Vagina (tissue), 2 donors: ENCODE measurements around the gene OR10J1. TPM values are rescaled to one million over a fixed set of nuclear protein-coding genes. Genes with fewer than 3 reads are reported as not detected.

ENCODE experiments used
- DNase-seq, 2 donors: peaks; one replicate each; pipeline ENCODE4 v3.0.0-alpha.2; 2017; ENCODE audit errors: extremely low spot score in 2 of 2
- H3K27ac ChIP-seq: fragments of 200-600 bp; sonication (generic); one replicate; pipeline ENCODE4 v1.5.1; 2019
- H3K27me3 ChIP-seq: fragments of 200-600 bp; sonication (generic); one replicate; pipeline ENCODE4 v1.5.1; 2019
- H3K36me3 ChIP-seq, 2 donors: fragments of 200-600 bp; sonication (generic); one replicate each; pipeline ENCODE4 v1.5.1; 2017 to 2019
- H3K4me1 ChIP-seq: fragments of 200-600 bp; sonication (generic); one replicate; pipeline ENCODE4 v1.5.1; 2019
- H3K4me3 ChIP-seq, 2 donors: fragments of 200-600 bp; sonication (generic); 1 replicate in 1 of 2; 2 replicates in 1 of 2; pipeline ENCODE4 v1.5.1; 2016 to 2019
- H3K9me3 ChIP-seq: fragments of 200-600 bp; sonication (generic); one replicate; pipeline ENCODE4 v1.5.1; 2019
- POLR2A ChIP-seq, 2 donors: fragments of 450-650 bp; IDR thresholded peaks; one replicate each; pipeline ENCODE4 v1.6.1; 2017; ENCODE audit warnings: antibody characterized with exemption in 2 of 2, mild to moderate bottlenecking in 2 of 2, moderate library complexity in 2 of 2
- POLR2AphosphoS5 ChIP-seq, 2 donors: sonication (generic); formaldehyde crosslinking; IDR thresholded peaks; one replicate each; pipeline ENCODE4 v1.9.0; 2017; ENCODE audit warnings: antibody characterized with exemption in 2 of 2, mild to moderate bottlenecking in 2 of 2, low read depth in 1 of 2; ENCODE audit not compliant: insufficient read depth in 1 of 2
- intact Hi-C: fragments of 100-400 bp; cut with DNase I; formaldehyde crosslinking; loops from one replicate; pipeline ENCODE4 v1.15.1; 2023
- total RNA-seq: library from RNA; depleted of rRNA; stranded (reverse); fragments of >200 nt; gene quantifications from one replicate; pipeline ENCODE4 v1.2.3, GENCODE V29; 2016
- TF ChIP-seq, protein P1 (sequence below), 3 experiments: fragments of 450-650 bp in 2 of 3; fragments of 200-600 bp in 1 of 3; sonication (generic) in 1 of 3; IDR thresholded peaks; one replicate each; pipeline ENCODE4 v1.5.1; 2017 to 2019; ENCODE audit warnings: antibody characterized with exemption in 3 of 3, mild to moderate bottlenecking in 2 of 3, moderate library complexity in 2 of 3

The OR10J1 gene
- total RNA-seq, 1 donor from 2014 or later = not detected

GRCh38 chr1:159429074-159429861 lies 10.3 kb upstream of the OR10J1 start:
- intact Hi-C loops = no loop called here
- Histone ChIP-seq H3K27me3 (no peaks in the 10 kb centered on the region), H3K4me1 (no peaks in the 10 kb centered on the region), H3K27ac (no peak overlapping the region), H3K4me3 (no peak overlapping the region), H3K9me3 (no peaks in the 10 kb centered on the region), H3K36me3 (no peaks in the 10 kb centered on the region)
- no peak for DNase-seq
- TF ChIP-seq POLR2AphosphoS5 (IDR thresholded peaks at IDR 0.05; ENCODE audit: insufficient read depth in 1 of 2, low read depth in 1 of 2) (no peak), POLR2A (IDR thresholded peaks at IDR 0.05) (no peak)
- TF ChIP-seq, protein P1, sequence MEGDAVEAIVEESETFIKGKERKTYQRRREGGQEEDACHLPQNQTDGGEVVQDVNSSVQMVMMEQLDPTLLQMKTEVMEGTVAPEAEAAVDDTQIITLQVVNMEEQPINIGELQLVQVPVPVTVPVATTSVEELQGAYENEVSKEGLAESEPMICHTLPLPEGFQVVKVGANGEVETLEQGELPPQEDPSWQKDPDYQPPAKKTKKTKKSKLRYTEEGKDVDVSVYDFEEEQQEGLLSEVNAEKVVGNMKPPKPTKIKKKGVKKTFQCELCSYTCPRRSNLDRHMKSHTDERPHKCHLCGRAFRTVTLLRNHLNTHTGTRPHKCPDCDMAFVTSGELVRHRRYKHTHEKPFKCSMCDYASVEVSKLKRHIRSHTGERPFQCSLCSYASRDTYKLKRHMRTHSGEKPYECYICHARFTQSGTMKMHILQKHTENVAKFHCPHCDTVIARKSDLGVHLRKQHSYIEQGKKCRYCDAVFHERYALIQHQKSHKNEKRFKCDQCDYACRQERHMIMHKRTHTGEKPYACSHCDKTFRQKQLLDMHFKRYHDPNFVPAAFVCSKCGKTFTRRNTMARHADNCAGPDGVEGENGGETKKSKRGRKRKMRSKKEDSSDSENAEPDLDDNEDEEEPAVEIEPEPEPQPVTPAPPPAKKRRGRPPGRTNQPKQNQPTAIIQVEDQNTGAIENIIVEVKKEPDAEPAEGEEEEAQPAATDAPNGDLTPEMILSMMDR (IDR thresholded peaks at IDR 0.05) = no peak

- Histone ChIP-seq H3K27ac (no peak overlapping the region), H3K27me3 (no peaks in the 10 kb centered on the region), H3K36me3 (no peaks in the 10 kb centered on the region), H3K4me3 (no peak overlapping the region), H3K4me1 (no peaks in the 10 kb centered on the region), H3K9me3 (no peaks in the 10 kb centered on the region)
- no peak for TF ChIP-seq POLR2A (IDR thresholded peaks at IDR 0.05)
- TF ChIP-seq POLR2AphosphoS5 (IDR thresholded peaks at IDR 0.05; ENCODE audit: insufficient read depth in 1 of 2, low read depth in 1 of 2) = no peak
- TF ChIP-seq, protein P1 (IDR thresholded peaks at IDR 0.05) = no peak
- no peak for DNase-seq
- intact Hi-C loops = no loop called here
Observed at GRCh38 chr1:159430985-159431384, 8.5 kb upstream of the OR10J1 start.

GRCh38 chr1:159431904-159432303 lies 7.6 kb upstream of the OR10J1 start, which contains the start of gene OR10J4:
OR10J4 (plus strand) TSS chr1:159432204.
- Histone ChIP-seq H3K36me3 (no peaks in the 10 kb centered on the region), H3K9me3 (no peaks in the 10 kb centered on the region), H3K4me3 (no peak within 1 kb of the TSS), H3K27me3 (no peaks in the 10 kb centered on the region), H3K27ac (no peak within 1 kb of the TSS), H3K4me1 (no peaks in the 10 kb centered on the region)
- TF ChIP-seq POLR2A (IDR thresholded peaks at IDR 0.05) = no peak
- intact Hi-C loops = no loop called here
- no peak for DNase-seq

- Histone ChIP-seq H3K9me3 (no peaks in the 10 kb centered on the region), H3K4me1 (no peaks in the 10 kb centered on the region), H3K27me3 (no peaks in the 10 kb centered on the region), H3K4me3 (no peak overlapping the region), H3K36me3 (no peaks in the 10 kb centered on the region), H3K27ac (no peak overlapping the region)
- TF ChIP-seq POLR2A (IDR thresholded peaks at IDR 0.05) = no peak
- TF ChIP-seq, protein P1 (IDR thresholded peaks at IDR 0.05) = no peak
- no peak for TF ChIP-seq POLR2AphosphoS5 (IDR thresholded peaks at IDR 0.05; ENCODE audit: insufficient read depth in 1 of 2, low read depth in 1 of 2)
- intact Hi-C loops = no loop called here
- DNase-seq = no peak
Observed at GRCh38 chr1:159436469-159436868, 3.1 kb upstream of the OR10J1 start.

GRCh38 chr1:159441360-159441759 lies 1.8 kb downstream of the OR10J1 start:
- H3K4me1 ChIP-seq = no peaks in the 10 kb centered on the region
- intact Hi-C loops = no loop called here
- DNase-seq = no peak
- TF ChIP-seq POLR2A (IDR thresholded peaks at IDR 0.05) (no peak), POLR2AphosphoS5 (IDR thresholded peaks at IDR 0.05; ENCODE audit: insufficient read depth in 1 of 2, low read depth in 1 of 2) (no peak)
- TF ChIP-seq, protein P1 (IDR thresholded peaks at IDR 0.05) = no peak
- H3K4me3 ChIP-seq = no peak overlapping the region
- no peak overlapping the region for H3K27ac ChIP-seq
- no peaks in the 10 kb centered on the region for H3K9me3 ChIP-seq
- no peaks in the 10 kb centered on the region for H3K27me3 ChIP-seq
- H3K36me3 ChIP-seq = no peaks in the 10 kb centered on the region
